RWPE2 (cell line): ENCODE measurements around the gene ILKAP.

ENCODE experiments used
- ATAC-seq: fragments of 200-7000 bp; cut with Tn5 transposase; 3 replicates; pipeline ENCODE4 v1.9.1; 2021; ENCODE audit warnings: low read depth
- DNase-seq: peaks from one replicate; pipeline ENCODE4 v3.0.0-alpha.2; 2020; ENCODE audit warnings: low spot score
- H3K27ac ChIP-seq: fragments of 450-650 bp; 2 replicates; pipeline ENCODE4 v1.5.1; 2017; ENCODE audit warnings: mild to moderate bottlenecking; ENCODE audit not compliant: poor library complexity, severe bottlenecking
- H3K27me3 ChIP-seq: fragments of 250-450 bp; sonication (Bioruptor Pico); 2 replicates; pipeline ENCODE4 v1.5.1; 2021; ENCODE audit warnings: mild to moderate bottlenecking, moderate library complexity; ENCODE audit not compliant: insufficient read depth, poor library complexity, severe bottlenecking
- H3K36me3 ChIP-seq: fragments of 250-450 bp; sonication (Bioruptor Pico); 2 replicates; pipeline ENCODE4 v1.5.1; 2020; ENCODE audit warnings: low read depth, mild to moderate bottlenecking, moderate library complexity
- H3K4me1 ChIP-seq: fragments of 250-450 bp; sonication (Bioruptor Pico); 2 replicates; pipeline ENCODE4 v1.5.1; 2021; ENCODE audit warnings: mild to moderate bottlenecking, moderate library complexity; ENCODE audit not compliant: insufficient read depth, poor library complexity, severe bottlenecking
- H3K4me3 ChIP-seq: fragments of 250-450 bp; sonication (Bioruptor Pico); 2 replicates; pipeline ENCODE4 v1.5.1; 2021; ENCODE audit warnings: mild to moderate bottlenecking, moderate library complexity; ENCODE audit not compliant: severe bottlenecking
- H3K9me3 ChIP-seq: fragments of 250-450 bp; sonication (Bioruptor Pico); 2 replicates; pipeline ENCODE4 v1.5.1; 2021; ENCODE audit warnings: mild to moderate bottlenecking, moderate library complexity; ENCODE audit not compliant: severe bottlenecking
- CTCF ChIP-seq: fragments of 450-650 bp; IDR thresholded peaks from one replicate; pipeline ENCODE4 v1.5.1; 2017; ENCODE audit warnings: mild to moderate bottlenecking, moderate library complexity; ENCODE audit not compliant: poor library complexity, severe bottlenecking

Gene ILKAP

GRCh38 chr2:238145851-238146250, 57.6 kb downstream of the ILKAP start:
- H3K27ac ChIP-seq, result no peak overlapping the region
- H3K4me1 ChIP-seq, result peaks cover 28% of the 10 kb centered on the region
- H3K4me3 ChIP-seq, result no peak overlapping the region
- DNase-seq (no peak), ATAC-seq (no peak)
- no peaks in the 10 kb centered on the region for H3K27me3 ChIP-seq
- TF ChIP-seq CTCF, result no peak
- H3K9me3 ChIP-seq, result no peaks in the 10 kb centered on the region
- no peaks in the 10 kb centered on the region for H3K36me3 ChIP-seq

GRCh38 chr2:238145046-238145445, 58.4 kb downstream of the ILKAP start:
- Histone ChIP-seq H3K4me3 (no peak overlapping the region), H3K36me3 (no peaks in the 10 kb centered on the region), H3K9me3 (no peaks in the 10 kb centered on the region), H3K4me1 (peaks cover 28% of the 10 kb centered on the region), H3K27ac (no peak overlapping the region), H3K27me3 (no peaks in the 10 kb centered on the region)
- DNase-seq (no peak), ATAC-seq (no peak)
- no peak for TF ChIP-seq CTCF

GRCh38 chr2:238144262-238144661, 59.2 kb downstream of the ILKAP start:
- H3K27ac ChIP-seq, result no peak overlapping the region
- no peak for TF ChIP-seq CTCF
- no peaks in the 10 kb centered on the region for H3K27me3 ChIP-seq

GRCh38 chr2:238143239-238143951, 60.1 kb downstream of the ILKAP start:
- H3K4me1 ChIP-seq, result peaks cover 28% of the 10 kb centered on the region
- no peak overlapping the region for H3K27ac ChIP-seq
- no peak overlapping the region for H3K4me3 ChIP-seq
- no peak for TF ChIP-seq CTCF
- H3K9me3 ChIP-seq, result no peaks in the 10 kb centered on the region
- H3K27me3 ChIP-seq, result no peaks in the 10 kb centered on the region
- ATAC-seq (peak; percentile 53; the same call in 2 of the 3 replicates), DNase-seq (no peak)
- no peaks in the 10 kb centered on the region for H3K36me3 ChIP-seq

More at GRCh38 chr2:238144262-238144661, 59.2 kb downstream of the ILKAP start:
- Histone ChIP-seq H3K9me3 (no peaks in the 10 kb centered on the region), H3K4me1 (peaks cover 28% of the 10 kb centered on the region), H3K4me3 (no peak overlapping the region), H3K36me3 (no peaks in the 10 kb centered on the region)
- DNase-seq, result no peak
- ATAC-seq, result no peak

- no peak for DNase-seq
- H3K4me3 ChIP-seq, result no peak overlapping the region
- peaks cover 28% of the 10 kb centered on the region for H3K4me1 ChIP-seq
- H3K27ac ChIP-seq, result peak overlapping the region; percentile 20
- H3K27me3 ChIP-seq, result no peaks in the 10 kb centered on the region
- H3K36me3 ChIP-seq, result no peaks in the 10 kb centered on the region
- TF ChIP-seq CTCF, result no peak
- ATAC-seq, result peak; percentile 30
- H3K9me3 ChIP-seq, result no peaks in the 10 kb centered on the region
These were observed 60.9 kb downstream of the ILKAP start for GRCh38 chr2:238142382-238143205.
